IMR-90 (cell line): ENCODE data around the gene ANTXR1. TPM values are rescaled to one million over a fixed set of nuclear protein-coding genes. Genes with fewer than 3 reads are reported as not detected.

Experiments
- ATAC-seq: fragments of 200-7000 bp; cut with Tn5 transposase; 2 replicates; pipeline ENCODE4 v1.9.1; 2020; ENCODE audit warnings: low read depth, mild to moderate bottlenecking, moderate library complexity
- BruUV-seq: library from RNA; stranded (reverse); fragments of 400-500 nt; replicated peaks from 2 replicates; lab custom pipeline; 2021; lab: Mats Ljungman, UMichigan
- CTCF ChIA-PET: fragments of 300-600 bp; formaldehyde crosslinking; extraction: SDS; loops from one replicate; lab custom pipeline; 2021; ENCODE audit warnings: antibody characterized with exemption; lab: Yijun Ruan, JAX
- POLR2A ChIA-PET: fragments of 300-600 bp; sonication (Branson Sonifier 250); formaldehyde crosslinking; loops from one replicate; lab custom pipeline; 2022; ENCODE audit warnings: antibody characterized with exemption; ENCODE audit not compliant: unreplicated experiment; lab: Charles Lee
- DNase-seq: peaks from one replicate; pipeline ENCODE4 v3.0.0; 2013
- H2AFZ ChIP-seq: replicated peaks from 2 replicates; pipeline ENCODE3; 2013; ENCODE audit warnings: low read length, mild to moderate bottlenecking; ENCODE audit not compliant: poor library complexity
- H2AK5ac ChIP-seq: 2 replicates; pipeline ENCODE4 v1.6.1; 2013; ENCODE audit warnings: low read depth, low read length, inconsistent platforms
- H2AK9ac ChIP-seq: replicated peaks from 2 replicates; pipeline ENCODE3; 2013; ENCODE audit warnings: mild to moderate bottlenecking, low read depth, low read length, moderate library complexity; ENCODE audit not compliant: poor library complexity
- H2BK120ac ChIP-seq: 2 replicates; pipeline ENCODE4 v1.6.1; 2013; ENCODE audit warnings: low read depth, low read length, inconsistent platforms
- H2BK15ac ChIP-seq: 3 replicates; pipeline ENCODE4 v1.6.1; 2013; ENCODE audit warnings: low read depth, low read length, inconsistent platforms
- H2BK20ac ChIP-seq: 2 replicates; pipeline ENCODE4 v1.6.1; 2013; ENCODE audit warnings: low read depth, mild to moderate bottlenecking, inconsistent platforms, low read length, moderate library complexity
- H2BK5ac ChIP-seq: 2 replicates; pipeline ENCODE4 v1.6.1; 2013; ENCODE audit warnings: mild to moderate bottlenecking, low read depth, low read length, inconsistent platforms; ENCODE audit not compliant: poor library complexity, severe bottlenecking
- H3K14ac ChIP-seq: replicated peaks from 2 replicates; pipeline ENCODE4 v1.6.1; 2013; ENCODE audit warnings: low read depth, low read length, inconsistent platforms
- H3K18ac ChIP-seq: 2 replicates; pipeline ENCODE4 v1.6.1; 2013; ENCODE audit warnings: low read depth, low read length, control low read depth
- H3K23ac ChIP-seq: 2 replicates; pipeline ENCODE4 v1.6.1; 2013; ENCODE audit warnings: low read depth, low read length, inconsistent platforms
- H3K27ac ChIP-seq: 2 replicates; pipeline ENCODE4 v1.5.1; 2013; ENCODE audit warnings: mild to moderate bottlenecking, control low read depth, low read length; ENCODE audit not compliant: insufficient read depth
- H3K27me3 ChIP-seq: 2 replicates; pipeline ENCODE4 v1.6.1; 2013; ENCODE audit warnings: low read length; ENCODE audit not compliant: control insufficient read depth, insufficient read depth
- H3K36me3 ChIP-seq: 2 replicates; pipeline ENCODE4 v1.6.1; 2013; ENCODE audit warnings: low read length, mixed read lengths; ENCODE audit not compliant: control insufficient read depth, insufficient read depth
- H3K4ac ChIP-seq: 2 replicates; pipeline ENCODE4 v1.6.1; 2013; ENCODE audit warnings: low read depth, low read length, inconsistent platforms
- H3K4me1 ChIP-seq: 2 replicates; pipeline ENCODE4 v1.6.1; 2013; ENCODE audit warnings: low read length, mixed read lengths; ENCODE audit not compliant: control insufficient read depth, insufficient read depth
- H3K4me2 ChIP-seq: 2 replicates; pipeline ENCODE4 v1.6.1; 2013; ENCODE audit warnings: low read depth, mild to moderate bottlenecking, control low read depth, low read length, moderate library complexity
- H3K4me3 ChIP-seq: 2 replicates; pipeline ENCODE4 v1.5.1; 2013; ENCODE audit warnings: low read depth, mild to moderate bottlenecking, control low read depth, low read length, moderate library complexity; ENCODE audit not compliant: insufficient read depth
- H3K56ac ChIP-seq: 2 replicates; pipeline ENCODE4 v1.6.1; 2013; ENCODE audit warnings: low read length, inconsistent platforms; ENCODE audit not compliant: insufficient read depth; ENCODE audit errors: extremely low read depth
- H3K79me1 ChIP-seq, 2 experiments: 2 replicates each; pipeline ENCODE4 v1.6.1; 2013; ENCODE audit warnings: low read length in 2 of 2, inconsistent platforms in 1 of 2, low read depth in 1 of 2
- H3K9ac ChIP-seq: 2 replicates; pipeline ENCODE4 v1.6.1; 2013; ENCODE audit warnings: low read depth, low read length, control low read depth
- H3K9me1 ChIP-seq: 2 replicates; pipeline ENCODE4 v1.6.1; 2013; ENCODE audit warnings: low read length, inconsistent platforms; ENCODE audit not compliant: insufficient read depth
- H3K9me3 ChIP-seq: 2 replicates; pipeline ENCODE4 v1.6.1; 2013; ENCODE audit warnings: low read length; ENCODE audit not compliant: control insufficient read depth, insufficient read depth
- H4K20me1 ChIP-seq: 2 replicates; pipeline ENCODE4 v1.6.1; 2013; ENCODE audit warnings: low read length, inconsistent platforms; ENCODE audit not compliant: insufficient read depth
- H4K5ac ChIP-seq: 2 replicates; pipeline ENCODE4 v1.6.1; 2013; ENCODE audit warnings: mild to moderate bottlenecking, low read depth, low read length, control low read depth
- H4K8ac ChIP-seq, 2 experiments: 2 replicates each; pipeline ENCODE4 v1.6.1; 2013; ENCODE audit warnings: low read depth in 2 of 2, low read length in 2 of 2, control low read depth in 1 of 2, inconsistent platforms in 1 of 2
- H4K91ac ChIP-seq: 2 replicates; pipeline ENCODE4 v1.6.1; 2013; ENCODE audit warnings: low read depth, low read length, inconsistent platforms; ENCODE audit not compliant: insufficient read depth
- BHLHE40 ChIP-seq: fragments of 150-350 bp; IDR thresholded peaks from 2 replicates; pipeline ENCODE4 v1.6.1; 2016; ENCODE audit warnings: mild to moderate bottlenecking, low read depth, low read length
- CEBPB ChIP-seq: IDR thresholded peaks from 2 replicates; pipeline ENCODE4 v1.6.1; 2012; ENCODE audit warnings: low read depth, low read length, improper control_type of control experiment
- ELK1 ChIP-seq: fragments of 150-350 bp; IDR thresholded peaks from 2 replicates; pipeline ENCODE4 v1.6.1; 2016; ENCODE audit warnings: low read depth, mild to moderate bottlenecking, low read length, moderate library complexity, borderline replicate concordance
- MXI1 ChIP-seq: IDR thresholded peaks from 2 replicates; pipeline ENCODE4 v1.6.1; 2012; ENCODE audit warnings: low read depth, mild to moderate bottlenecking, low read length, moderate library complexity, borderline replicate concordance
- RAD21 ChIP-seq: IDR thresholded peaks from 2 replicates; pipeline ENCODE4 v1.6.1; 2012; ENCODE audit warnings: low read length, improper control_type of control experiment
- RCOR1 ChIP-seq: IDR thresholded peaks from 2 replicates; pipeline ENCODE4 v1.6.1; 2012; ENCODE audit warnings: mild to moderate bottlenecking, low read length, improper control_type of control experiment; ENCODE audit not compliant: insufficient replicate concordance
- RFX5 ChIP-seq: IDR thresholded peaks from 2 replicates; pipeline ENCODE4 v1.8.0; 2012; ENCODE audit warnings: low read depth, mild to moderate bottlenecking, low read length, moderate library complexity
- USF2 ChIP-seq: fragments of 150-350 bp; IDR thresholded peaks from 2 replicates; pipeline ENCODE4 v1.6.1; 2017; ENCODE audit warnings: mild to moderate bottlenecking, antibody characterized with exemption, low read length, low read depth
- WGBS, 2 experiments: methylation state at CpG; one replicate each; pipeline versions ENCODE4 v1.1.5 to v1.1.7; 2013; ENCODE audit warnings: missing lambda C conversion rate in 2 of 2; ENCODE audit not compliant: insufficient read length in 1 of 2; ENCODE audit errors: extremely low coverage in 2 of 2; 5-methylcytosine and 5-hydroxymethylcytosine counted together
- dilution Hi-C: fragments of 300-500 bp; cut with HindIII; formaldehyde crosslinking; loops from one replicate; pipeline ENCODE4 v1.14.3; 2018; ENCODE audit warnings: low sequenced_read_pairs; ENCODE audit not compliant: unreplicated experiment
- in situ Hi-C: fragments of 300-500 bp; cut with MboI; formaldehyde crosslinking; loops from 3 replicates; pipeline ENCODE4 v1.14.3; 2019; ENCODE audit warnings: low sequenced_read_pairs, inconsistent platforms, mixed read lengths
- intact Hi-C: fragments of 100-400 bp; cut with micrococcal nuclease; formaldehyde crosslinking; loops from 2 replicates; pipeline ENCODE4 v1.10.0; 2022
- polyA plus RNA-seq, 3 experiments: library from polyadenylated mRNA; depleted of rRNA; stranded (reverse); fragments of >200 nt; gene quantifications; 2 replicates each; pipeline ENCODE4 v1.2.3, GENCODE V29; 2012; ENCODE audit warnings: low replicate concordance in 1 of 3
- total RNA-seq: library from RNA; depleted of rRNA; stranded (reverse); fragments of >200 nt; gene quantifications from 2 replicates; pipeline ENCODE4 v1.2.3, GENCODE V29; 2012

The ANTXR1 gene
- total and polyA plus RNA-seq, 2 of the 4 experiments (the other 2 are of a cell fraction) = 27.2 to 36.9 TPM

- WGBS, 2 experiments = no CpG with 5 or more reads among the region's 3 CpGs
- no peak overlapping the region for H2AK5ac ChIP-seq
- peak overlapping the region; percentile 19; the same call in 1 of the 2 replicates for H4K91ac ChIP-seq
- H2AFZ ChIP-seq = no peak overlapping the region
- no peak overlapping the region for H2BK120ac ChIP-seq
- peaks cover 16% of the 10 kb centered on the region for H3K4me1 ChIP-seq
- no peak overlapping the region for H3K56ac ChIP-seq
- H3K4me3 ChIP-seq = no peak overlapping the region
- intact Hi-C loops (no loop called here), in situ Hi-C loops (no loop called here), dilution Hi-C loops (no loop called here)
- H3K9me3 ChIP-seq = no peaks in the 10 kb centered on the region
- DNase-seq (no peak), ATAC-seq (no peak)
- no peak overlapping the region for H3K14ac ChIP-seq
- no peak overlapping the region; the same call in 1 of the 2 replicates for H4K5ac ChIP-seq
- CTCF ChIA-PET = no interaction called here
- H3K4ac ChIP-seq = no peak overlapping the region
- no peak overlapping the region for H2AK9ac ChIP-seq
- H2BK5ac ChIP-seq = no peak overlapping the region
- H3K18ac ChIP-seq = no peak overlapping the region; the same call in 1 of the 2 replicates
- H3K79me1 ChIP-seq = peaks cover 9 to 31% of the 10 kb centered on the region in 2 experiments; a peak in 3 of 4 replicates
- no peak overlapping the region for H3K4me2 ChIP-seq
- no peak overlapping the region; the same call in 2 of the 3 replicates for H2BK15ac ChIP-seq
- no peak for TF ChIP-seq RAD21
- no peak for TF ChIP-seq BHLHE40
- TF ChIP-seq CEBPB = no peak
- no peak for TF ChIP-seq MXI1
- no peak for TF ChIP-seq ELK1
- no peak for TF ChIP-seq RCOR1
- no peak for TF ChIP-seq USF2
- no peak for TF ChIP-seq RFX5
- no peaks in the 10 kb centered on the region for H4K20me1 ChIP-seq
- H2BK20ac ChIP-seq = no peak overlapping the region
- POLR2A ChIA-PET = no interaction called here
- peaks cover 22% of the 10 kb centered on the region for H3K9me1 ChIP-seq
- 0 out of 4 replicates have a peak overlapping the region, but pooled peaks of 1 of the 2 experiments have one; percentile 17 for H4K8ac ChIP-seq
- no peak overlapping the region for H3K9ac ChIP-seq
- peaks cover 56% of the 10 kb centered on the region for H3K36me3 ChIP-seq
- H3K27ac ChIP-seq = no peak overlapping the region
- no TSS peak for BruUV-seq
- no peak overlapping the region for H3K23ac ChIP-seq
- no peaks in the 10 kb centered on the region for H3K27me3 ChIP-seq
Measured at GRCh38 chr2:69186614-69187013, 173.6 kb downstream of the ANTXR1 start.
